CD1c-positive myeloid dendritic cell (primary cell): ENCODE measurements around the gene RCOR3.
"Not testable (repeated sequence)": the region's sequence is repeated elsewhere in the genome, so short reads cannot be mapped to it uniquely, and the experiment has no call there.

Source experiments
- DNase-seq: peaks from one replicate; pipeline ENCODE4 v3.0.0-alpha.2; 2016; ENCODE audit errors: extremely low spot score

RCOR3 gene

GRCh38 chr1:211260141-211261107 is 1.3 kb downstream of the RCOR3 start:
- DNase-seq, result peak; percentile 79

GRCh38 chr1:211261229-211261628 is 2.1 kb downstream of the RCOR3 start:
- DNase-seq, result no peak

- DNase-seq, result not testable (repeated sequence)
Observed at GRCh38 chr1:211263022-211263421, 3.9 kb downstream of the RCOR3 start.

- no peak for DNase-seq
Observed at GRCh38 chr1:211267204-211267857, 8.2 kb downstream of the RCOR3 start.

GRCh38 chr1:211279340-211279739 is 20.2 kb downstream of the RCOR3 start:
- DNase-seq, result no peak

GRCh38 chr1:211280910-211281309 is 21.7 kb downstream of the RCOR3 start:
- DNase-seq, result no peak

GRCh38 chr1:211281320-211282022 is 22.3 kb downstream of the RCOR3 start:
- no peak for DNase-seq

GRCh38 chr1:211282023-211282373 is 22.8 kb downstream of the RCOR3 start:
- DNase-seq, result no peak

- no peak for DNase-seq
Observed at GRCh38 chr1:211285196-211285595, 26.0 kb downstream of the RCOR3 start.

GRCh38 chr1:211287218-211287617 is 28.1 kb downstream of the RCOR3 start:
- DNase-seq, result no peak

GRCh38 chr1:211292411-211292810 is 33.2 kb downstream of the RCOR3 start:
- no peak for DNase-seq

- no peak for DNase-seq
Observed at GRCh38 chr1:211296396-211296795, 37.2 kb downstream of the RCOR3 start.

GRCh38 chr1:211305044-211305443 is 45.9 kb downstream of the RCOR3 start:
- DNase-seq, result no peak

- DNase-seq, result no peak
Observed at GRCh38 chr1:211309617-211310016, 50.5 kb downstream of the RCOR3 start.

- DNase-seq, result no peak
Observed at GRCh38 chr1:211313392-211313791, 54.2 kb downstream of the RCOR3 start.

- DNase-seq, result peak; percentile 17
Observed at GRCh38 chr1:211318576-211319280, 59.6 kb downstream of the RCOR3 start.

- DNase-seq, result no peak
Observed at GRCh38 chr1:211319892-211320291, 60.7 kb downstream of the RCOR3 start.

GRCh38 chr1:211320980-211321379 is 61.8 kb downstream of the RCOR3 start:
- no peak for DNase-seq

GRCh38 chr1:211321646-211322045 is 62.5 kb downstream of the RCOR3 start:
- DNase-seq, result not testable (repeated sequence)

GRCh38 chr1:211323156-211324063 is 64.2 kb downstream of the RCOR3 start:
- DNase-seq, result peak; percentile 72
